Keratinocyte (primary cell): ENCODE results near the gene PRPF40B. TPM values are rescaled to one million over a fixed set of nuclear protein-coding genes. Genes with fewer than 3 reads are reported as not detected.

Experiments used
- DNase-seq: peaks from one replicate; pipeline ENCODE4 v3.0.0-alpha.2; 2011; ENCODE audit warnings: low read depth, missing footprints, low spot score
- FAIRE-seq: peaks from 2 replicates; lab custom pipeline; 2011; peaks lifted over from hg19 to GRCh38; lab: Jason Lieb, UNC
- H2AFZ ChIP-seq: 2 replicates; pipeline ENCODE4 v1.6.0; 2012; ENCODE audit warnings: low read length, control low read depth, inconsistent platforms; ENCODE audit not compliant: control insufficient read depth
- H3K27ac ChIP-seq: 2 replicates; pipeline ENCODE4 v1.5.1; 2011; ENCODE audit warnings: low read length; ENCODE audit not compliant: control insufficient read depth, insufficient read depth
- H3K27me3 ChIP-seq: 3 replicates; pipeline ENCODE4 v1.6.0; 2011; ENCODE audit warnings: low read length; ENCODE audit not compliant: control insufficient read depth, insufficient read depth; ENCODE audit errors: extremely low read depth
- H3K36me3 ChIP-seq, 2 experiments: 2 replicates in 1 of 2; 3 replicates in 1 of 2; pipeline ENCODE4 v1.5.1; 2011; ENCODE audit warnings: low read length in 2 of 2, mild to moderate bottlenecking in 1 of 2; ENCODE audit not compliant: control insufficient read depth in 2 of 2, insufficient read depth in 2 of 2; ENCODE audit errors: extremely low read depth in 1 of 2
- H3K4me1 ChIP-seq: 3 replicates; pipeline ENCODE4 v1.5.1; 2011; ENCODE audit warnings: low read length; ENCODE audit not compliant: control insufficient read depth, insufficient read depth; ENCODE audit errors: extremely low read depth
- H3K4me2 ChIP-seq: 3 replicates; pipeline ENCODE4 v1.6.0; 2011; ENCODE audit warnings: low read depth, low read length; ENCODE audit not compliant: control insufficient read depth, insufficient read depth; ENCODE audit errors: extremely low read depth
- H3K4me3 ChIP-seq, 3 experiments: fragments of 200-600 bp in 1 of 3; sonication (generic) in 1 of 3; 2 replicates in 2 of 3; 3 replicates in 1 of 3; pipeline ENCODE4 v1.5.1; 2011 to 2016; ENCODE audit warnings: low read length in 3 of 3, mild to moderate bottlenecking in 3 of 3, control low read depth in 2 of 3, inconsistent platforms in 1 of 3, low read depth in 1 of 3, mixed read lengths in 1 of 3, mixed run types in 1 of 3, moderate library complexity in 1 of 3; ENCODE audit not compliant: control insufficient read depth in 2 of 3, insufficient read depth in 2 of 3; ENCODE audit errors: extremely low read depth in 1 of 3
- H3K79me2 ChIP-seq: 2 replicates; pipeline ENCODE4 v1.6.0; 2012; ENCODE audit warnings: low read length; ENCODE audit not compliant: control insufficient read depth, insufficient read depth
- H3K9ac ChIP-seq: 3 replicates; pipeline ENCODE4 v1.6.0; 2011; ENCODE audit warnings: low read length; ENCODE audit not compliant: control insufficient read depth, insufficient read depth; ENCODE audit errors: extremely low read depth
- H3K9me1 ChIP-seq: 3 replicates; pipeline ENCODE4 v1.6.0; 2011; ENCODE audit warnings: low read length; ENCODE audit not compliant: control insufficient read depth, insufficient read depth; ENCODE audit errors: extremely low read depth
- H3K9me3 ChIP-seq: 2 replicates; pipeline ENCODE4 v1.5.1; 2012; ENCODE audit warnings: low read depth, low read length; ENCODE audit not compliant: control insufficient read depth
- H4K20me1 ChIP-seq: 3 replicates; pipeline ENCODE4 v1.6.0; 2011; ENCODE audit warnings: low read length; ENCODE audit not compliant: control insufficient read depth, insufficient read depth; ENCODE audit errors: extremely low read depth
- CTCF ChIP-seq, 3 experiments: IDR thresholded peaks in 1 of 3; conservative IDR thresholded peaks in 1 of 3; optimal IDR thresholded peaks in 1 of 3; 2 replicates in 2 of 3; 3 replicates in 1 of 3; pipeline versions ENCODE3 to v1.5.1; 2011; ENCODE audit warnings: low read length in 3 of 3, mild to moderate bottlenecking in 3 of 3, moderate library complexity in 2 of 3, control low read depth in 1 of 3, inconsistent platforms in 1 of 3; ENCODE audit not compliant: insufficient read depth in 2 of 3; ENCODE audit errors: extremely low read depth in 1 of 3
- EZH2 ChIP-seq: IDR thresholded peaks from one replicate; pipeline ENCODE4 v1.6.1; 2012; ENCODE audit warnings: inconsistent platforms, mild to moderate bottlenecking, low read length, moderate library complexity
- dilution Hi-C: fragments of 300-500 bp; cut with MboI; formaldehyde crosslinking; loops from one replicate; pipeline ENCODE4 v1.7.0; 2020; ENCODE audit warnings: low sequenced_read_pairs; ENCODE audit not compliant: extremely low pct_ligation_motif_present
- polyA plus RNA-seq, 5 experiments: library from polyadenylated mRNA; depleted of rRNA in 3 of 5; stranded (reverse) in 3 of 5; stranded (forward) in 1 of 5; unstranded in 1 of 5; fragments of >200 nt; gene quantifications; 1 replicate in 1 of 5; 2 replicates in 3 of 5; 3 replicates in 1 of 5; pipeline versions ENCODE4 v1.2.1 to v1.2.3, GENCODE V29; 2011 to 2012; ENCODE audit warnings: missing spikeins in 2 of 5, low read depth in 1 of 5, low replicate concordance in 1 of 5

PRPF40B gene
- polyA plus RNA-seq, 1 donor (not counting 4 experiments of a cell fraction or from before 2014, with no cell fraction given) = 12.7 TPM

- TF ChIP-seq CTCF (optimal IDR thresholded peaks at IDR 0.05 in 1 of 3, IDR thresholded peaks at IDR 0.05 in 1 of 3, conservative IDR thresholded peaks at IDR 0.05 in 1 of 3; ENCODE audit: extremely low read depth in 1 of 3, insufficient read depth in 2 of 3, low read length in 3 of 3) = no peak
- TF ChIP-seq EZH2 = no peak
- H3K4me3 ChIP-seq = no peak overlapping the region
- H3K9me3 ChIP-seq = no peaks in the 10 kb centered on the region
- no peak overlapping the region for H3K4me2 ChIP-seq
- H3K36me3 ChIP-seq = no peaks in the 10 kb centered on the region
- FAIRE-seq = no peak
- dilution Hi-C loops = no loop called here
- no peak overlapping the region for H3K9ac ChIP-seq
- no peaks in the 10 kb centered on the region for H3K9me1 ChIP-seq
- H3K27ac ChIP-seq = no peak overlapping the region
- H2AFZ ChIP-seq = no peak overlapping the region
- H3K4me1 ChIP-seq = peaks cover 10% of the 10 kb centered on the region
- H4K20me1 ChIP-seq = no peaks in the 10 kb centered on the region
- no peak for DNase-seq
- H3K27me3 ChIP-seq = no peaks in the 10 kb centered on the region
- H3K79me2 ChIP-seq = no peaks in the 10 kb centered on the region
Observed at GRCh38 chr12:49667325-49668090, 44.1 kb downstream of the PRPF40B start.

- Histone ChIP-seq H3K36me3 (no peaks in the 10 kb centered on the region), H3K4me3 (no peak overlapping the region), H3K9ac (no peak overlapping the region), H3K27me3 (no peaks in the 10 kb centered on the region), H2AFZ (no peak overlapping the region), H3K79me2 (no peaks in the 10 kb centered on the region), H3K9me1 (no peaks in the 10 kb centered on the region), H3K9me3 (no peaks in the 10 kb centered on the region), H3K27ac (no peak overlapping the region), H3K4me1 (no peaks in the 10 kb centered on the region), H3K4me2 (no peak overlapping the region), H4K20me1 (no peaks in the 10 kb centered on the region)
- dilution Hi-C loops = no loop called here
- FAIRE-seq (no peak), DNase-seq (no peak)
- no peak for TF ChIP-seq EZH2
- TF ChIP-seq CTCF (optimal IDR thresholded peaks at IDR 0.05 in 1 of 3, IDR thresholded peaks at IDR 0.05 in 1 of 3, conservative IDR thresholded peaks at IDR 0.05 in 1 of 3; ENCODE audit: extremely low read depth in 1 of 3, insufficient read depth in 2 of 3, low read length in 3 of 3) = no peak
Observed at GRCh38 chr12:49669796-49670195, 46.4 kb downstream of the PRPF40B start.
